OCI-LY7 (cell line): ENCODE results near the gene TMEM161A. TPM values are rescaled to one million over a fixed set of nuclear protein-coding genes. Genes with fewer than 3 reads are reported as not detected.
A peak's percentile ranks its signal among the peaks of the same experiment; 100 is the strongest.
"Not testable (repeated sequence)": the region's sequence is repeated elsewhere in the genome, so short reads cannot be mapped to it uniquely, and the experiment has no call there.

ENCODE experiments used
- BruUV-seq: library from RNA; stranded (reverse); fragments of 400-500 nt; replicated peaks from 2 replicates; lab custom pipeline; 2021; lab: Mats Ljungman, UMichigan
- CTCF ChIA-PET: fragments of 300-600 bp; sonication (Branson Sonifier 250); formaldehyde crosslinking; loops from one replicate; lab custom pipeline; 2022; ENCODE audit warnings: antibody characterized with exemption; ENCODE audit not compliant: unreplicated experiment; lab: Charles Lee
- POLR2A ChIA-PET: fragments of 300-600 bp; sonication (Branson Sonifier 250); formaldehyde crosslinking; loops from one replicate; lab custom pipeline; 2022; ENCODE audit warnings: antibody characterized with exemption; lab: Charles Lee
- DNase-seq: peaks from one replicate; pipeline ENCODE4 v3.0.0-alpha.2; 2015; ENCODE audit warnings: low spot score
- H2AFZ ChIP-seq: fragments of 200-600 bp; sonication (generic), shearing (Covaris generic); 2 replicates; pipeline ENCODE4 v1.6.1; 2014; ENCODE audit warnings: mild to moderate bottlenecking, antibody characterized with exemption, low read length, moderate library complexity
- H3K27ac ChIP-seq: fragments of 200-600 bp; sonication (generic); 2 replicates; pipeline ENCODE4 v1.5.1; 2014; ENCODE audit warnings: mixed run types, low read depth, mild to moderate bottlenecking, moderate library complexity, low read length, inconsistent platforms; ENCODE audit not compliant: poor library complexity, severe bottlenecking
- H3K36me3 ChIP-seq: fragments of 200-600 bp; sonication (generic); 2 replicates; pipeline ENCODE4 v1.6.1; 2014; ENCODE audit warnings: mild to moderate bottlenecking, antibody characterized with exemption, low read length, moderate library complexity, mixed read lengths; ENCODE audit not compliant: insufficient read depth
- H3K4me1 ChIP-seq: fragments of 200-600 bp; sonication (generic); 2 replicates; pipeline ENCODE4 v1.5.1; 2014; ENCODE audit warnings: mild to moderate bottlenecking, low read length; ENCODE audit not compliant: insufficient read depth, poor library complexity, severe bottlenecking
- H3K4me2 ChIP-seq: fragments of 200-600 bp; sonication (generic); 2 replicates; pipeline ENCODE4 v1.6.1; 2014; ENCODE audit warnings: mild to moderate bottlenecking, low read length
- H3K4me3 ChIP-seq: fragments of 200-600 bp; sonication (generic); 2 replicates; pipeline ENCODE4 v1.5.1; 2014; ENCODE audit warnings: mild to moderate bottlenecking, low read depth, low read length; ENCODE audit not compliant: poor library complexity, severe bottlenecking
- H3K79me2 ChIP-seq: fragments of 200-600 bp; sonication (generic); 2 replicates; pipeline ENCODE4 v1.6.1; 2016; ENCODE audit warnings: low read depth, mild to moderate bottlenecking, low read length, moderate library complexity, mixed read lengths; ENCODE audit not compliant: insufficient read depth
- H3K9me2 ChIP-seq: fragments of 200-600 bp; sonication (generic); 2 replicates; pipeline ENCODE4 v1.6.1; 2016; ENCODE audit warnings: mild to moderate bottlenecking, low read length, mixed read lengths; ENCODE audit not compliant: insufficient read depth
- H3K9me3 ChIP-seq: fragments of 200-600 bp; sonication (generic); 2 replicates; pipeline ENCODE4 v1.6.1; 2014; ENCODE audit warnings: mild to moderate bottlenecking, mixed run types, low read length, mixed read lengths
- H4K20me1 ChIP-seq: fragments of 200-600 bp; sonication (generic); 2 replicates; pipeline ENCODE4 v1.6.1; 2014; ENCODE audit warnings: mild to moderate bottlenecking, antibody characterized with exemption, low read length, moderate library complexity, mixed read lengths; ENCODE audit not compliant: insufficient read depth
- EZH2phosphoT487 ChIP-seq: fragments of 200-600 bp; sonication (generic); IDR thresholded peaks from 2 replicates; pipeline ENCODE4 v1.6.1; 2018; ENCODE audit warnings: low read depth, borderline replicate concordance, mild to moderate bottlenecking, mixed run types, antibody characterized with exemption, low read length, moderate library complexity, mixed read lengths
- intact Hi-C: fragments of 100-400 bp; cut with micrococcal nuclease; formaldehyde crosslinking; loops from one replicate; pipeline ENCODE4 v1.10.0; 2022; ENCODE audit not compliant: unreplicated experiment
- total RNA-seq, 2 experiments: library from RNA; depleted of rRNA in 1 of 2; stranded (reverse); fragments of >200 nt in 1 of 2; shearing (Covaris generic) in 1 of 2; gene quantifications; 2 replicates each; pipeline ENCODE4 v1.2.3, GENCODE V29; 2014 to 2022
- TF ChIP-seq, protein P1 (sequence below): fragments of 200-600 bp; sonication (generic); conservative IDR thresholded peaks from 2 replicates; pipeline ENCODE4 v1.5.1; 2014; ENCODE audit warnings: mild to moderate bottlenecking, antibody characterized with exemption, low read length, moderate library complexity, mixed read lengths

TMEM161A gene
- total RNA-seq, 2 experiments from 2014 or later: 31.2 to 40.5 TPM

DNA sequence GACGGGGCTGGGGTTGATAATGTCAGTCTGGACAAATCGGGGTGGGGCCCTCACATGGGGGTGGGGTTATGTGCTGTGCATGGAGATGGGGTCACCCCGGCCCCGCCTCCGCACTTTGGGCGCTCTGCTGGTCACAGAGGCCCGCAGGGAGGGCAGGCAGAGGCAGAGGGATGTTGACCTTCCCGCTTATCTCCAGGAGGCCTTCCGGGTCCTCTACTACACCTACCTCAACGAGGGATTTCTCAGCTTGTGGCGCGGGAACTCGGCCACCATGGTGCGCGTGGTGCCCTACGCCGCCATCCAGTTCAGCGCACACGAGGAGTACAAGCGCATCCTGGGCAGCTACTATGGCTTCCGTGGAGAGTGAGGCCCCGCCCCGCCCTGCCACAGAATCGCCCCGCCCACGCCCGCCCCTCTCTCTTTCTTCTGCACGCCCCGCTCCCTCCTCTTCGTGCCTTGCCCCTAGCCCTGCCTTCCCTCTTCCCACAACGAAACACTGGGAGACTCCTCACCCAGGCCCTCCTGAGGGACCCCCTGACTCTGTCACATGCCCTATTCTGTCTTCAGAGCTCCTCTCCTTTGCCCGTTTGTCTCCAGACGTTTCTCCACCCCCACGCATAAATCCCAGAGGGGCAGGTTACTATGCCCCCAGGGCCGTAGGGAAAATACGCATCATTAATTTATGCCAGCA, 32.8 kb downstream of the TMEM161A start:
- H3K4me2 ChIP-seq: peak overlapping the region; percentile 58
- peak; percentile 63 for DNase-seq
- H3K79me2 ChIP-seq: no peaks in the 10 kb centered on the region
- BruUV-seq: no TSS peak
- no peaks in the 10 kb centered on the region for H4K20me1 ChIP-seq
- no peaks in the 10 kb centered on the region for H3K36me3 ChIP-seq
- H3K27ac ChIP-seq: no peak overlapping the region
- H3K4me3 ChIP-seq: peak overlapping the region; percentile 67
- H3K4me1 ChIP-seq: peaks cover 16% of the 10 kb centered on the region
- intact Hi-C loops: no loop called here
- H3K9me3 ChIP-seq: no peaks in the 10 kb centered on the region
- H3K9me2 ChIP-seq: no peaks in the 10 kb centered on the region
- peak overlapping the region; percentile 39; the same call in 1 of the 2 replicates for H2AFZ ChIP-seq
- no peak for TF ChIP-seq EZH2phosphoT487
- TF ChIP-seq, protein P1, sequence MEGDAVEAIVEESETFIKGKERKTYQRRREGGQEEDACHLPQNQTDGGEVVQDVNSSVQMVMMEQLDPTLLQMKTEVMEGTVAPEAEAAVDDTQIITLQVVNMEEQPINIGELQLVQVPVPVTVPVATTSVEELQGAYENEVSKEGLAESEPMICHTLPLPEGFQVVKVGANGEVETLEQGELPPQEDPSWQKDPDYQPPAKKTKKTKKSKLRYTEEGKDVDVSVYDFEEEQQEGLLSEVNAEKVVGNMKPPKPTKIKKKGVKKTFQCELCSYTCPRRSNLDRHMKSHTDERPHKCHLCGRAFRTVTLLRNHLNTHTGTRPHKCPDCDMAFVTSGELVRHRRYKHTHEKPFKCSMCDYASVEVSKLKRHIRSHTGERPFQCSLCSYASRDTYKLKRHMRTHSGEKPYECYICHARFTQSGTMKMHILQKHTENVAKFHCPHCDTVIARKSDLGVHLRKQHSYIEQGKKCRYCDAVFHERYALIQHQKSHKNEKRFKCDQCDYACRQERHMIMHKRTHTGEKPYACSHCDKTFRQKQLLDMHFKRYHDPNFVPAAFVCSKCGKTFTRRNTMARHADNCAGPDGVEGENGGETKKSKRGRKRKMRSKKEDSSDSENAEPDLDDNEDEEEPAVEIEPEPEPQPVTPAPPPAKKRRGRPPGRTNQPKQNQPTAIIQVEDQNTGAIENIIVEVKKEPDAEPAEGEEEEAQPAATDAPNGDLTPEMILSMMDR: no peak
- ChIA-PET POLR2A (interaction anchor here (1.0 to 1.5 kb wide), 2 partner anchors 20 to 70 kb away, joined by 3 to 4 read pairs; no protein-coding TSS in a partner anchor), CTCF (no interaction called here)

DNA sequence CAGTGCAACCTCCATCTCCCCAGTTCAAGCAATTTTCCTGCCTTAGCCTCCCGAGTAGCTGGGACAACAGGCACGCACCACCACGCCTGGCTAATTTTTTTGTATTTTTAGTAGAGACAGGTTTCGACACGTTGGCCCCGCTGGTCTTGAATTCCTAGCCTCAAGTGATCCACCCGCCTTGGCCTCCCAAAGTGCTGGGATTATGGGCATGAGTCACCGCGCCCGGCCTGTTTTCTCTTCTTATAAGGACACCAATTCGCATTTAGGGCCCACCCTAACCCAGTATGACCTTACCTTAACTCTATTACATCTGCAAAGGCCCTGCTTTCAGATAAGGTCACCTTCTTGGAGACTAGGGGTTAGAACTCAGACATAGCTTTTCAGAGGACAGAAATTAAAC, 35.1 kb downstream of the TMEM161A start:
- no peak overlapping the region for H2AFZ ChIP-seq
- no peaks in the 10 kb centered on the region for H3K79me2 ChIP-seq
- H4K20me1 ChIP-seq: no peaks in the 10 kb centered on the region
- H3K36me3 ChIP-seq: no peaks in the 10 kb centered on the region
- no peak for DNase-seq
- no peak for TF ChIP-seq EZH2phosphoT487
- TF ChIP-seq, protein P1: no peak
- H3K9me3 ChIP-seq: no peaks in the 10 kb centered on the region
- BruUV-seq: no TSS peak
- H3K4me1 ChIP-seq: peaks cover 16% of the 10 kb centered on the region
- no peaks in the 10 kb centered on the region for H3K9me2 ChIP-seq
- H3K4me3 ChIP-seq: no peak overlapping the region
- no peak overlapping the region for H3K4me2 ChIP-seq
- intact Hi-C loops: no loop called here
- H3K27ac ChIP-seq: no peak overlapping the region
- CTCF ChIA-PET: no interaction called here
- POLR2A ChIA-PET: no interaction called here

DNA sequence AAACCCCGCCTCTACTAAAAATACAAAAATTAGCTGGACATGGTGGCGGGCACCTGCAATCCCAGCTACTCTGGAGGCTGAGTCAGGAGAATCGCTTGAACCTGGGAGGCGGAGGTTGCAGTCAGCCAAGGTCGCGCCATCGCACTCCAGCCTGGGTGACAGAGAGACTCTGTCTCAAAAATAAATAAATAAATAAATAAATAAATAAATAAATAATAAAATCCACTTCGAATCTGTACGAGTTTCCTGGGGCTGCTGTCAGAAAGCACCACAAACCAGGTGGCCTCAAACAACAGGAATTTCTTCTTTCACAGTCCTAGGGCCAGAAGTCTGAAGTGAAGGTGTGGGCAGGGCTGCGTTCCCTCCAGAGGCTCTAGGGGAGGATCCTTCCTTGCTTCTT, 35.7 kb downstream of the TMEM161A start:
- H3K27ac ChIP-seq, H3K9me2 ChIP-seq, H2AFZ ChIP-seq, CTCF ChIA-PET, H3K4me2 ChIP-seq, H4K20me1 ChIP-seq, DNase-seq, H3K36me3 ChIP-seq, H3K9me3 ChIP-seq, H3K79me2 ChIP-seq, BruUV-seq, H3K4me3 ChIP-seq, intact Hi-C loops: not testable (repeated sequence)
- POLR2A ChIA-PET: interaction anchor here (1.3 kb wide), 1 partner anchor 10 kb away, joined by 3 read pairs; no protein-coding TSS in a partner anchor
- H3K4me1 ChIP-seq: peaks cover 16% of the 10 kb centered on the region
